Muscle of arm (tissue), 12 donors: ENCODE measurements around the gene PRKAR2B. TPM values are rescaled to one million over a fixed set of nuclear protein-coding genes. Genes with fewer than 3 reads are reported as not detected.

Source experiments
- DNase-seq: peaks from one replicate; pipeline ENCODE4 v3.0.0-alpha.2; 2013
- polyA plus RNA-seq, 12 donors: library from polyadenylated mRNA; unstranded; fragments of 120-200 nt; gene quantifications; one replicate each; pipeline ENCODE4 v1.2.1, GENCODE V29; 2013; ENCODE audit not compliant: insufficient read length in 12 of 12

PRKAR2B gene
- polyA plus RNA-seq, 12 donors: 4.6 to 11.4 (median 5.6) TPM; not detected in 1

DNA sequence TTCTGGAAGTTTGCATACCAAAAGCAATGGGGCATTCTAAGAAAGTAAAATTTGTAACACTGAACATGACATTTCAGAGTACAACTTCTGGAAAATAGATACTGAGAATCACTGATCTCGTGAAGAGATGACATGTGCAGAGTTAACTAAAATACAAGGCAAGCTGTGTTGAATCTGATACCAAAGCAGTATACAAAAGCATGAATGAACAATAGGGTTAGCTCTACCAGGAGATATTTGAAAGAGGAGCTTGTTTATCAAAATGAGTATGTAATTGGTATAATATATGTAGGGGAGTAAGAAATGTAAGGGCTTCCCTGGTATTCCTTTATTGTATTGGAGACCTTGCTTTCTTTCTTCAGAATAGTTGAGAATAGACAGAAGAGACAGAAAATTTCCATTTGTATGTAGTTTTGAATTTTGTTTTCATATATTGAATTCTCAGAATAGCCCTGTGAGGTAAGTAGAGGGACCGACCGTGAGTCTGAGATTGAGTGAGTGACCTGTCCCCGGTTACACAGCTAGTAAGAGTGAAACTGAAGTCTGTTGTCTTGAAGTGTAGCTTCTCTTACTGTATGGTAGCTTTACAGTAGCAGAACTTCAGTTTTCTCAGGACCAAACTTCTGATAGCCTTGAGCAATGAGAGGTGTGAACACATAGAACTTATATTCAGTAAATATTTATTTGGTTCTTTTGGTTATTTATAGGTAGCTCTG, 129.3 kb downstream of the PRKAR2B start:
- no peak for DNase-seq

DNA sequence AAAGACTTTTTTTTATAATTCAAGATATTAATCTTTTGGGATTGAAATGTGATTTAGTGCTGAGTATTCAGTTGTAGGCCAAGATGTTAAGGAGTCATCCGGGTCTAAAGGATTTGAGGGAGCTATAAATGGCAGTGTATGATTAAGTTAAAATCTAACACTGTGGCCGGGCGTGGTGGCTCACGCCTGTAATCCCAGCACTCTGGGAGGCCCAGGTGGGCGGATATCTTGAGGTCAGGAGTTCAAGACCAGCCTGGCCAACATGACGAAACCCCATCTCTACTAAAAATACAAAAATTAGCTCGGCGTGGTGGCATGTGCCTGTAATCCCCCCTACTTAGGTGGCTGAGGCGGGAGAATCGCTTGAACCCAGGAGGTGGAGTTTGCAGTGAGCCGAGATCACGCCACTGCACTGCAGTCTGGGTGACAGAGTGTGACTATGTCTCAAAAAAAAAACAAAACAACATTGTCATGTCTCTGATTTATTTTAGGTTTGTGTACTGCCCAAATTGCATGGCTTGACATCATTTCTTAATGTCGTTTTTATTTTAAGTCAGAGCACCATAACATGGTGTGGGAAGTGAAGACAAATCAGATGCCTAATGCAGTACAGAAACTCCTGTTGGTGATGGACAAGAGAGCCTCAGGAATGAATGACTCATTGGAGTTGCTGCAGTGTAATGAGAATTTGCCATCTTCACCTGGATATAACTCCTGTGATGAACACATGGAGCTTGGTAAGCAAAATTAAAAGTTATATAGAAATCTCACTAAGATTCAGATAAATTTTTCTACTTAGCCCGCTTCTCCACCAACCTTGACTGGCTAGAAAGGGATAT, 135.0 kb downstream of the PRKAR2B start:
- DNase-seq: no peak

DNA sequence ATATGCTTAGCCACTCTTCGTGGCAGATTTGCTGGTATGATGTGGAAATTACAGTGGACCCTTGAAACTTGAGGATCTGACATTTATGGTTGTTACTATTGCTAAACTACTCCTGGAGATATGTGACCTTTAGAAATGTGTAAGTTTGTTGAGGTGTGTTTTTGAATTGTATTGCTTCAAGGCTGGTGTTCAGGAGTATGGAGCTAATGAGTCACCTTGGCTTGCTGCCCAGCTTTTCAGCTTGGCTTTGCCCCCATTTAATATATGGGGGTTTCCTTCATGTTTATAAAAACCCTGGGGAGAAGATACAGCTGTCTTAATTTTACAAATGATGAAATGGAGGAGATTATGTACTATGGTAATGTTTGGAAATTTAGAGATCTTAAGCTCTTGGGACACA, 135.9 kb downstream of the PRKAR2B start:
- DNase-seq: peak; percentile 38

DNA sequence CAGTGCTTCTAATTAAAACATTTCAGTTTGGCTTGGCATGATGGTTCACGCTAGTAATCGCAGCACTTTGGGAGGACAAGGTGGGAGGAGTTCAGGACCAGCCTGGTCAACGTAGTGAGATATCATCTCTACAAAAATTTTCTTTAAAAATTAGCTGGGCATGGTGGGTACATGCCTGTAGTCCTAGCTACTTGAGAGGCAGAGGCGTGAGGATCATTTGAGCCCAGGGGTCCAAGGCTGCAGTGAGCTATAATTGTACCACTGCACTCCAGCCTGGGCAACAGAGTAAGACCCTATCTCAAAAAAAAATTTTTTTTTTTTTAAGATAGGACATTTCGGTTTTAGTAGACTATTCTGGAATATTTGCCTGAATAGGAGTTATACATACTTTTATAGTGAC, 136.7 kb downstream of the PRKAR2B start:
- no peak for DNase-seq

DNA sequence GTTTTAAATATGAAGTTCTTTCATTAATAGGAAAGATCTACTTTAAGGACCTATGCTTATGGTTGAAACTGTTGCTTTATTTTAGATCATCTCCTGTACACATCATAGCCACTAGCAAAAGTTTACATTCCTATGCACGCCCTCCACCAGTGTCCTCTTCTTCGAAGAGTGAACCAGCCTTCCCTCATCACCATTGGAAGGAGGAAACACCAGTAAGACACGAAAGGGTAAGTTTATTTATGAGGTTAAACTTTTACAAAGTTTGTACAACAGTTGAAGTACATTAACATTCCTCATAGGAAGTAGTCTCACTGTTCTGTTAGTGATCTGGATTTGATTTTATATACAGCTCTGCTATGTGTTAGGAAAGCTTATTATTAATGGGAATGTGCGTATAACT, 141.2 kb downstream of the PRKAR2B start:
- DNase-seq: no peak

DNA sequence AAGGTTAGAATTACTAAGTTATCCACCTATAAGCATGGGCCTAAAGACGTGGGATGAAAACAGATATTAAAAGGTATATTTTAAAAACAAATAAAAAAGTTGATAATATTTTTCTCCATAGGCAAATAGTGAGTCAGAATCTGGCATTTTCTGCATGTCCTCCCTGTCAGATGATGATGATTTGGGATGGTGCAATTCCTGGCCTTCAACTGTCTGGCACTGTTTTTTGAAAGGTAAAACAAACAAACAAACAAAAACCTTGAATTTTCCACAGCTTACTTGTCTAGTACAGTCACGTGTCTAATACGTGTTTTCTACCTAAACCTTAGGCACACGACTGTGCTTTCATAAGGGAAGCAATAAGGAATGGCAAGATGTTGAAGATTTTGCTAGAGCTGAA, 141.7 kb downstream of the PRKAR2B start:
- DNase-seq: no peak

DNA sequence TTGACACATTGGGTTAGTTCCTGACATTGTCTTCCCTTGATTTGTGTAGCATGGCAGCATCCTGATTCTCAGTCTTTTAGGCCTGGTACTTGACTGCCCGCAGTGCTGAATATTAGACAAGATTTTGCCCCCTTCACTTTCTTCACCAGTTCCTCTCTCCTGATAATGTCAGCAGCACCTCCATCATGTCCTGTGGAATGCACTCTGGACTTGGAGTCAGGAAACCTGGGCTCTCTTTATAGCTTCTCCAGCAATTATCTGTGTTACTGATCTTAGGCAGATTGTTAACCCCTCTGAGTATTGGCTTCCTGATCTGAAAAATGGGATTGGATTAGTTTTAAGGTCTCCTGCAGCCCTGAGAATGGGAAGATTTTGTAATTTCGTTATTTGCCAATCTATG, 143.3 kb downstream of the PRKAR2B start:
- DNase-seq: no peak

DNA sequence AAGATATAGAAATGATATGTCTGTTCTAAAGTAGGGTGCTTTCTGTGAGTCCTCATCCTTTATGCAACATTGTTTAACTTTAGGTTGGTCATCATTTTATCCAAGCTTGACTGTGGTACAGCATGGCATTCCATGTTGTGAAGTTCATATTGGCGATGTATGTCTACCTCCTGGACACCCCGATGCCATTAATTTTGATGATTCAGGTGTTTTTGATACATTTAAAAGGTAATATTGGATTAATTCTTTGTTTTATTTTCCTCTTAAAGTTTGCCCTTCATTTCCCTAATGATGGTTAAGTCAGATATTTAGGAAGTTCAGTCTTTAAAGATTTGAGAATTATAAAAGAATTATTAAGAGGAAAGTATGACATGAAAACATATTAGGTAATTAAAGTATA, 145.6 kb downstream of the PRKAR2B start:
- DNase-seq: no peak

DNA sequence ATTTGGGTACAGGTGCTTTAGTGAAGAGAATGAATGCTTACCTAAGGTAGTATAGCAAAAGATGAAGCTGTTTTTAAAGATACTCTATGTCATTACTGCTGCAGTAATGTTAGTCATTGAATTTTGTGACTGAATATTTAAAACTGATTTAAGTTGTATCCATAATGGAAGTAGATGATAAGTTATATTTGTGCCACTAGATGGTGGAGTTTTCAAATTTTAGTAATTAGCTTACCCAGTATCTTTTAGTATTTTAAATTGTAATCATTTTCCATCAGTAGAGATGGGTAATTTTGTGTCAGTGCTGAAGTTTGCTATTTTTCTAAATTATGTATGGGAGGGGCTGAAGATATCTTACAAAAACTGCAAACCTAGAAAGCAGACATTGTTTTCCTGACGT, 149.5 kb downstream of the PRKAR2B start:
- no peak for DNase-seq

DNA sequence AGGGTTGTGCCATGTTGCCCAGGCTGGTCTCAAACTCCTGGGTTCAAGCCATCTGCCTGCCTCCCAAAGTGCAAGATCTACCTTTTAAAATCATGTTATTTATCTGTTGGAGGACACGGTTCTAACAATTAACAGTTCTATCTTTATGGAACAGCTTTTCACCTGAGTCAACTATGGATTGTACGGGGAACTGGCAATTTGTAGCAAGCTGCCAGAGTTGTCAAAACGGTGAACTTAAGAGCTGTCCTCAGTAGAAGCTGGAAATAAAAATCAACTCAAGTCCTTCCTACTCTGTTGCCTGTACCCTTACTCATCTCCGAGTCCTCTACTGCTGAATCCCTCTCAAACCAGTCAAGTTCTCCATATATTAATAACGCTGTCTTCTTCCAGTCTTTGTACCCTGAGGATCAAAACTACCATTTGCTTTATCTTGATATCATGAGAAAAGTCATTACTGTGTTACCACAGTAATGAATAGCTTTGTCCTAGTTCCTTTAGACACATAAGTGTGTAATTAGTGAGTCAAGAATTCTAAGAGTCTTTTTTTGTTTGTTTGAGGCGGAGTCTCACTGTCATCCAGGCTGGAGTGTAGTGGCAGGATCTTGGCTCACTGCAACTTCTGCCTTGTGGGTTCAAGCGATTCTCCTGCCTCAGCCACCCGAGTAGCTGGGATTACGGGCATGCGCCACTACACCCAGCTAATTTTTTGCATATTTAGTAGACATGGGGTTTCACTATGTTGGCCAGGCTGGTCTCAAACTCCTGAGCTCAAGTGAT, 152.5 kb downstream of the PRKAR2B start:
- DNase-seq: no peak

DNA sequence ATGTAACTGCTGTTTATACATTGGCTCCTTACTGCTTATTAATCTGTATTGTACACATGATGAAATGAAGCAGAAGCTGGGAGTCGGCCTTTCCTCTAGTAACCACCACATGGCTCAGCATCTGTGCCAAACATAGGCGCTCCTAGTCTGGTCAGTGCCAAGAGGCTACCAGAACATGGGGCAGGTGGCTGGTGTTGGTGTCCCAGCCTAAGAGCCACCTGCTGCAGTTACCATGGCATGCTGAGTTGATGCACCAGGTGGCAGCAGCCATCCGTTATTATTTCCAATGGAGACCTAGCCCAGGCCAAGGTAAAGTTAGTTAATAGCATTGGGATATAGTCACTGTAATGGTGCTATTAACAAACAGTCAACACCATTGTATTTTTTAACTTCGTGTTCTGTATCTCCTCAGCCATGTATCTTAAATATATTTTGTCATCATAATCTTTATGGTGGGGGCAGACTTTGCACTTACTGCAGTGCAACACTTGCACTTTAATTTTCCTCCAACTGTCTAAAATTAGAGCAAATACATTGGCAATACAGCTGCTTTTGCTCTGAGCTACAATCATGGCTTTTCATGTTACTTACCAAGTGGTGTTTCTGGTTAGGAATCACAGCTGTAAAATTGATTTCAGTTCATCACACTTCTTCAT, 157.4 kb downstream of the PRKAR2B start:
- peak; percentile 18 for DNase-seq

DNA sequence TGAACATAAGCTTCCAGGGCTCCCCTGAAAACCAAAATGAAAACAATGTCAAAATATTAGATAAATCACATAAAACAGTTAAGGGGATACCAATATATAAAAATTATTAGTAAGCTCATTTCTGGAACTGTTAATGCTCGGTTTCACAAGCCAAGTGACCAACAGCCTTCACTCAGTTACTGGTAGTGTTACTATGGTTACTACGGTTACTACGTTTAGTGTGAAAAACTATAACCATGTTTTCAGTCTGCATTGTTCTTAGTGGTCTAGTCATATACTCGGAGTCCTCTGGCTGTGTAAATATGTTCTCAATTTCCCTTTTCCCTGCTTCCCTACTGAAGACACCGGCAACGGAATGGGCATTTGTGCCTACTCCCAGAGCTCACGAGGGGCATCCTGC, 159.1 kb downstream of the PRKAR2B start:
- no peak for DNase-seq

DNA sequence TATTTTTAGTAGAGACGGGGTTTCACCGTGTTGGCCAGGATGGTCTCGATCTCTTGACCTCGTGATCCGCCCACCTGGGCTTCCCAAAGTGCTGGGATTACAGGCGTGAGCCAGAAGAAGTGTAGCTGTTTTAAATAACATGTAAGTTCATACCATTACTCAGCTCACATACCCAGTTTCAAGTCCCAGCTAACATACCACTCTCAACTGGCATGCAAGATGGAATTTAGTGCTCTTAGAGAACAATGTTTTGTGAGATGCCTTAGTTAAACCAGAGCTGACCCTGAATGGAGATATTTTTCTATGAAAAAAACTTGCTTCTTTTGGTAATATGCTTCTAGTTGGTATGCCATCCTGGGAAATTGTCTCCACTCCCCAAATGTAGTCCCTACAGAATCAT, 161.6 kb downstream of the PRKAR2B start:
- DNase-seq: no peak

DNA sequence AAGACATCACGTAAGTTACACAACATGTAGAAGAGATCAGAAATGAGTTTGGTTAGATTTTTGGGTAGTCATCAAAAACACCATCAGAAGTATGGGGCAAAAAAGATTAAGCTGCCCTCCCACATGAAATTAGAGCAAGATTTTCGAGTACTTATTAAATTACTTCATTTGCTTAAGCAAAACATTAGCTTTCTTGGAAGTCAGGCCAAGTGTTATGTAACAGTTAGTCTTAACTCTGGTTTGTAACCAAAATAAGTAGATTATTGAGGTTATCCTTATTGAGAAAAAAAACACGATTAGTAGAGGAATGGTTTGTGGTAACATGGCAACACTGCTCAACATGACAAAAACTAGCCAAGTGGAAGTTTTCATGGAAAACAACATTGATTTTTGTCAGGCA, 162.2 kb downstream of the PRKAR2B start:
- no peak for DNase-seq

DNA sequence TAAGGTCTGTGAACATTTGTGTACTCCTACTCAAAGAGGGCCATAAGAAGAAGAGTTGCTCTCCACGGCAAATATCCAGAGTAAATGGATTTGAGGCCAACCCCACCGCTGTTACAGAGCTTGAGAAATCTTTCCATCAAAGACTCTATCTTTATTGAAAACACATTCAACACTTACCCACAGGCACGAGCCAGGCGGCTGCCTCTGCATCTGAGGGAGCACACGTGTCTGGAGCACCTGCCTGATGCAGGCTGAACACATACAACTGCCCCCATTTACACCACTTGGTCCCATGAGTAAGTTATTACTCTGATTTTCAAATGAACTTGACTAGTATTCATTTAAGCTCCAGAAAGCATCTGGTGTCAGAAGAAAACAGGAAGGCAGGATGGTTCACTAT, 163.0 kb downstream of the PRKAR2B start:
- DNase-seq: no peak

DNA sequence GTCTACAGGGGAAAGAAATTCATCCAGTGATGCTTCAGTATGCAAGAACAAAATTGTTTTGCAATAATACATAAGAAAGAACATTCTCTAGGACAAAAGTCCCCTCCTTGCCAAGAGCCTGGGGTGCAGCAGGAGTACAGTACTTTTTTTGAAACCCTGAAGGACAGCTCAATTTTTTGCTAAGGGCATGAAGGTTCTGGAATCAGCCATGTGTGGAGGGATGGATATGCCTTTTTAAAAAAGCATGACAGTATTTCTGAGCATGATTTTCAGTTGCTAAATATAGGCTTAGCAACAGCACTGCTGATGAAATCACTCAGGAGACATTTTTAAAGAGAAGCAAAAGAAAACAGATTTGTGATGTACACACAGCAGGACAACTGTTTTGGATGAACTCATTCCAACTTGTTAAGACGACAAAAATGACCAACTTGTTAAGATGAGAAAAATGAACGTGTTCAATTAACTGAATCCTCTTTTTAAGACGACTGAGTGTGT, 163.6 kb downstream of the PRKAR2B start:
- peak; percentile 11 for DNase-seq

DNA sequence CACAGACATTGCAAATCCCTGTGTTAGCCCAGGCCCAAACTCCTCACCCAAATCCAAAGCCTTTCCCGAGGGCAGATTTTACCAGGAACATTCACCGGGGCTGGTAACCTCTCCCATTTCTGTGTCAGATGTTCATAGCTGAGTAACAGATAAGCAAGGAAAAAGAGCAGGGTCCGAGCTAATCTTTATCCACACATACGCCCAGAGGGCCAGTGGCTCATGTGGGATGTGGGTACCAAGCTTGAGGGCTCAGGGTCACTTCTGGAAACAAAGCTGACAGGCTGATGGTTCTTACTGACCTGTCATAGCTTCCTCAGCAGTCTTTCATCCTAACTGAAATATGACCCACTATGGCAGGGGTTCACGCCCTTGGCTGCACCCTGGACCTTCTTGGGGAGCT, 164.1 kb downstream of the PRKAR2B start:
- DNase-seq: no peak

DNA sequence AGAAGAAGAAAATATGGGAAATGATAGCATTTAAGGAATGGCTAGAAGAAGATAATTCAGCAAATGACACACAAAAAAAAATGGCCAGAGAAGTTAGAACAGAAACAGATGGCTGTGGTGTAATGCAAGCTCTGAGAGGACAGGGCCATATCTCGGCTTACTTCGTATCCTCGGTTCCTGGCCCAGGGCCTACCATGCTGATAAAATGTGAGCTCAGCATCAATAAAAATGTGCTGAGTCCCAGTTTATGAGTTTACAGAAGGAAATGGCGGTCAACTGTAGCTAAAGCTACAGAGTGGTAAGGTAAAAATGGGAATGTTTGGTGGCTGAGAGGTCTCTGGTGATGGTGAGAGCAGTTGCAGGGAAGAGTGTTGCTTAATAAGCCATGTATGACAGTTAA, 165.1 kb downstream of the PRKAR2B start:
- no peak for DNase-seq

DNA sequence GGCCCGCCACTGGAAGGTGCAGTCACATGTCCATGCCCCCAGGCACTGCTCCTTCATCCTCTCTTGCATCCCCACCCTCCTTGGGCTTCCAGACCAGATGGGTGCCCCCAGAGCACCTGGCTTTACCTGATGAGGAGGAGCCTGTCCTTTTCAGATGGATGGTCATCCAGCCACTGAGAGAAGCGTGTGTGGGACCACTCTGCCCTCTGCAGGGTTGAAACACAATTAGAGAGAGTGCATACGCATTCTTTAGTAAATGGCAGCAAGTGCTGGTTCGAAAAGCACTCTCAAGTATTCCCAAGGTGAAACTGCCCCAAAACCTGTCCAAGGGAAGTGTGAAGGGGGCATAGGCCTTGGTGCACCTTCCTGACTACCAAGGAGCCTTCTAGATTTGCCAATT, 165.9 kb downstream of the PRKAR2B start:
- no peak for DNase-seq
